H9 (cell line): ENCODE results near the gene LIPE. TPM values are rescaled to one million over a fixed set of nuclear protein-coding genes. Genes with fewer than 3 reads are reported as not detected.

Experiments used
- DNase-seq: peaks from one replicate; pipeline ENCODE4 v3.0.0-alpha.2; 2017
- H2AFZ ChIP-seq: one replicate; pipeline ENCODE4 v1.6.1; 2013; ENCODE audit warnings: mild to moderate bottlenecking, low read length, control low read depth, moderate library complexity
- H2AK5ac ChIP-seq: 2 replicates; pipeline ENCODE4 v1.6.1; 2013; ENCODE audit warnings: low read length, control low read depth, mixed read lengths; ENCODE audit not compliant: insufficient read length
- H2BK120ac ChIP-seq: one replicate; pipeline ENCODE4 v1.6.1; 2013; ENCODE audit warnings: low read depth, mild to moderate bottlenecking, low read length, control low read depth, inconsistent platforms; ENCODE audit not compliant: poor library complexity, severe bottlenecking
- H2BK12ac ChIP-seq: 2 replicates; pipeline ENCODE4 v1.6.1; 2013; ENCODE audit warnings: low read length, control low read depth, mixed read lengths, low read depth; ENCODE audit not compliant: insufficient read length
- H2BK15ac ChIP-seq: 2 replicates; pipeline ENCODE4 v1.6.1; 2013; ENCODE audit warnings: low read depth, low read length, control low read depth
- H2BK20ac ChIP-seq: one replicate; pipeline ENCODE4 v1.6.1; 2013; ENCODE audit warnings: low read depth, mild to moderate bottlenecking, low read length, control low read depth, inconsistent platforms; ENCODE audit not compliant: poor library complexity, severe bottlenecking
- H2BK5ac ChIP-seq: 2 replicates; pipeline ENCODE4 v1.6.1; 2013; ENCODE audit warnings: low read length, control low read depth, mixed read lengths; ENCODE audit not compliant: insufficient read length
- H3K14ac ChIP-seq: 2 replicates; pipeline ENCODE4 v1.6.1; 2013; ENCODE audit warnings: low read length, control low read depth; ENCODE audit not compliant: insufficient read depth
- H3K18ac ChIP-seq: 2 replicates; pipeline ENCODE4 v1.6.1; 2013; ENCODE audit warnings: low read depth, mild to moderate bottlenecking, mixed read lengths, low read length, control low read depth; ENCODE audit not compliant: insufficient read length
- H3K23ac ChIP-seq: 2 replicates; pipeline ENCODE4 v1.6.1; 2013; ENCODE audit warnings: low read length, control low read depth, mixed read lengths, low read depth; ENCODE audit not compliant: insufficient read length
- H3K23me2 ChIP-seq: 2 replicates; pipeline ENCODE4 v1.6.1; 2013; ENCODE audit warnings: low read depth, mild to moderate bottlenecking, mixed read lengths, low read length, control low read depth; ENCODE audit not compliant: insufficient read length, poor library complexity, severe bottlenecking
- H3K27ac ChIP-seq: 2 replicates; pipeline ENCODE4 v1.5.1; 2013; ENCODE audit warnings: low read length, control low read depth, mixed read lengths, low read depth; ENCODE audit not compliant: insufficient read length
- H3K27me3 ChIP-seq: 2 replicates; pipeline ENCODE4 v1.6.1; 2013; ENCODE audit warnings: low read length, control low read depth, inconsistent platforms; ENCODE audit not compliant: insufficient read depth
- H3K4ac ChIP-seq: 2 replicates; pipeline ENCODE4 v1.6.1; 2013; ENCODE audit warnings: low read depth, mild to moderate bottlenecking, control low read depth, inconsistent platforms, low read length, moderate library complexity
- H3K4me1 ChIP-seq: 2 replicates; pipeline ENCODE4 v1.6.1; 2013; ENCODE audit warnings: low read length, control low read depth, inconsistent platforms; ENCODE audit not compliant: insufficient read depth
- H3K4me2 ChIP-seq: 2 replicates; pipeline ENCODE4 v1.6.1; 2013; ENCODE audit warnings: low read length, control low read depth, mixed read lengths; ENCODE audit not compliant: insufficient read length, insufficient read depth
- H3K56ac ChIP-seq: 2 replicates; pipeline ENCODE4 v1.6.1; 2013; ENCODE audit warnings: low read depth, mild to moderate bottlenecking, mixed read lengths, low read length, control low read depth; ENCODE audit not compliant: insufficient read length
- H3K79me1 ChIP-seq: 2 replicates; pipeline ENCODE4 v1.6.1; 2013; ENCODE audit warnings: low read depth, mild to moderate bottlenecking, moderate library complexity, low read length, control low read depth, inconsistent platforms; ENCODE audit not compliant: insufficient read depth, poor library complexity, severe bottlenecking
- H3K79me2 ChIP-seq: 2 replicates; pipeline ENCODE4 v1.6.1; 2013; ENCODE audit warnings: low read length, control low read depth, inconsistent platforms; ENCODE audit not compliant: insufficient read depth
- H3K9ac ChIP-seq: 2 replicates; pipeline ENCODE4 v1.6.1; 2013; ENCODE audit warnings: low read length, control low read depth, mixed read lengths; ENCODE audit not compliant: insufficient read length; ENCODE audit errors: extremely low read depth
- H3K9me3 ChIP-seq: one replicate; pipeline ENCODE4 v1.6.1; 2013; ENCODE audit warnings: low read depth, low read length, inconsistent platforms; ENCODE audit not compliant: control insufficient read depth
- H3T11ph ChIP-seq: one replicate; pipeline ENCODE4 v1.6.1; 2013; ENCODE audit warnings: mild to moderate bottlenecking, low read length, control low read depth, inconsistent platforms
- H4K20me1 ChIP-seq: one replicate; pipeline ENCODE4 v1.6.1; 2013; ENCODE audit not compliant: control insufficient read depth, insufficient read length, insufficient read depth
- H4K5ac ChIP-seq: 2 replicates; pipeline ENCODE4 v1.6.1; 2013; ENCODE audit warnings: low read depth, mild to moderate bottlenecking, mixed read lengths, low read length, control low read depth; ENCODE audit not compliant: insufficient read length
- H4K8ac ChIP-seq: replicated peaks from 2 replicates; pipeline ENCODE4 v1.6.1; 2013; ENCODE audit warnings: low read length, control low read depth, mixed read lengths, low read depth; ENCODE audit not compliant: insufficient read length
- H4K91ac ChIP-seq: 2 replicates; pipeline ENCODE4 v1.6.1; 2013; ENCODE audit warnings: low read depth, mild to moderate bottlenecking, moderate library complexity, mixed read lengths, low read length, control low read depth; ENCODE audit not compliant: insufficient read length
- H3K27ac Mint-ChIP-seq, 3 experiments: 2 replicates in 2 of 3; 3 replicates in 1 of 3; pipeline ENCODE4 v1.8.0; 2020 to 2021; ENCODE audit warnings: mixed read lengths in 3 of 3, mild to moderate bottlenecking in 1 of 3, moderate library complexity in 1 of 3
- H3K27me3 Mint-ChIP-seq: 2 replicates; pipeline ENCODE4 v1.8.0; 2021; ENCODE audit warnings: low read depth, mild to moderate bottlenecking, moderate library complexity, mixed read lengths
- H3K36me3 Mint-ChIP-seq, 3 experiments: 2 replicates in 2 of 3; 3 replicates in 1 of 3; pipeline ENCODE4 v1.8.0; 2020 to 2021; ENCODE audit warnings: low read depth in 3 of 3, mixed read lengths in 3 of 3; ENCODE audit not compliant: insufficient read depth in 1 of 3
- H3K4me1 Mint-ChIP-seq, 2 experiments: 2 replicates each; pipeline ENCODE4 v1.8.0; 2020; ENCODE audit warnings: mixed read lengths in 2 of 2
- H3K4me3 Mint-ChIP-seq, 2 experiments: 2 replicates in 1 of 2; 3 replicates in 1 of 2; pipeline ENCODE4 v1.8.0; 2020 to 2021; ENCODE audit warnings: mild to moderate bottlenecking in 2 of 2, mixed read lengths in 2 of 2, moderate library complexity in 1 of 2
- H3K9me3 Mint-ChIP-seq, 2 experiments: 2 replicates in 1 of 2; 3 replicates in 1 of 2; pipeline ENCODE4 v1.8.0; 2020; ENCODE audit warnings: mild to moderate bottlenecking in 2 of 2, mixed read lengths in 2 of 2, moderate library complexity in 1 of 2
- WGBS: extraction: QIAGEN DNeasy Blood & Tissue Kit; methylation state at CpG from one replicate; pipeline ENCODE4 v1.1.7; 2013; ENCODE audit warnings: missing lambda C conversion rate, low lambda C conversion rate, mixed read lengths; ENCODE audit not compliant: insufficient read length; ENCODE audit errors: extremely low coverage; 5-methylcytosine and 5-hydroxymethylcytosine counted together
- total RNA-seq: library from RNA; stranded (reverse); gene quantifications from 2 replicates; pipeline ENCODE4 v1.2.1, GENCODE V29; 2021
- TF ChIP-seq, protein P1 (sequence below): fragments of 200-600 bp; sonication (generic); conservative IDR thresholded peaks from 3 replicates; pipeline ENCODE4 v1.8.0; 2021; ENCODE audit warnings: antibody characterized with exemption, mild to moderate bottlenecking

LIPE gene
- total RNA-seq, 1 experiment from 2014 or later = 6.3 TPM

- Histone ChIP-seq H3K4ac (no peak overlapping the region), H2BK20ac (no peak overlapping the region), H4K8ac (no peak overlapping the region), H3K27ac (no peak overlapping the region), H3K4me1 (peaks cover 5% of the 10 kb centered on the region; the same call in 1 of the 2 replicates), H3K79me2 (no peaks in the 10 kb centered on the region), H3K79me1 (no peaks in the 10 kb centered on the region), H3K4me2 (no peak overlapping the region), H3K23me2 (peaks cover 3% of the 10 kb centered on the region), H3K14ac (no peak overlapping the region), H3K9me3 (peaks cover 6% of the 10 kb centered on the region), H2BK5ac (no peak overlapping the region), H3T11ph (no peak overlapping the region), H4K91ac (no peak overlapping the region), H2BK12ac (no peak overlapping the region), H3K9ac (no peak overlapping the region), H2AK5ac (no peak overlapping the region), H2AFZ (no peak overlapping the region), H3K18ac (no peak overlapping the region), H3K23ac (no peak overlapping the region), H2BK15ac (no peak overlapping the region), H4K20me1 (no peaks in the 10 kb centered on the region), H3K56ac (no peak overlapping the region), H4K5ac (no peak overlapping the region), H2BK120ac (no peak overlapping the region), H3K27me3 (no peaks in the 10 kb centered on the region)
- peaks cover 8 to 9% of the 10 kb centered on the region in 2 experiments for H3K9me3 Mint-ChIP-seq
- H3K27me3 Mint-ChIP-seq = peaks cover 1% of the 10 kb centered on the region; the same call in 1 of the 2 replicates
- no peak overlapping the region for H3K27ac Mint-ChIP-seq
- DNase-seq = no peak
- TF ChIP-seq, protein P1, sequence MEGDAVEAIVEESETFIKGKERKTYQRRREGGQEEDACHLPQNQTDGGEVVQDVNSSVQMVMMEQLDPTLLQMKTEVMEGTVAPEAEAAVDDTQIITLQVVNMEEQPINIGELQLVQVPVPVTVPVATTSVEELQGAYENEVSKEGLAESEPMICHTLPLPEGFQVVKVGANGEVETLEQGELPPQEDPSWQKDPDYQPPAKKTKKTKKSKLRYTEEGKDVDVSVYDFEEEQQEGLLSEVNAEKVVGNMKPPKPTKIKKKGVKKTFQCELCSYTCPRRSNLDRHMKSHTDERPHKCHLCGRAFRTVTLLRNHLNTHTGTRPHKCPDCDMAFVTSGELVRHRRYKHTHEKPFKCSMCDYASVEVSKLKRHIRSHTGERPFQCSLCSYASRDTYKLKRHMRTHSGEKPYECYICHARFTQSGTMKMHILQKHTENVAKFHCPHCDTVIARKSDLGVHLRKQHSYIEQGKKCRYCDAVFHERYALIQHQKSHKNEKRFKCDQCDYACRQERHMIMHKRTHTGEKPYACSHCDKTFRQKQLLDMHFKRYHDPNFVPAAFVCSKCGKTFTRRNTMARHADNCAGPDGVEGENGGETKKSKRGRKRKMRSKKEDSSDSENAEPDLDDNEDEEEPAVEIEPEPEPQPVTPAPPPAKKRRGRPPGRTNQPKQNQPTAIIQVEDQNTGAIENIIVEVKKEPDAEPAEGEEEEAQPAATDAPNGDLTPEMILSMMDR = no peak
- H3K4me1 Mint-ChIP-seq = peaks cover 38 to 52% of the 10 kb centered on the region in 2 experiments
- peaks cover 34 to 45% (median 37%) of the 10 kb centered on the region in 3 experiments for H3K36me3 Mint-ChIP-seq
- no CpG with 5 or more reads among the region's 11 CpGs for WGBS
- no peak overlapping the region for H3K4me3 Mint-ChIP-seq
Observed at GRCh38 chr19:42368360-42368759, 58.8 kb downstream of the LIPE start.
